Body of pancreas (tissue), 4 donors: ENCODE results near the gene RAF1. TPM values are rescaled to one million over a fixed set of nuclear protein-coding genes. Genes with fewer than 3 reads are reported as not detected.

Source experiments
- ATAC-seq: fragments of 150-250 bp; one replicate; pipeline ENCODE4 v1.9.1; 2016
- DNase-seq, 4 donors: peaks; one replicate each; pipeline ENCODE4 v3.0.0-alpha.2; 2019
- H3K27ac ChIP-seq, 4 donors: fragments of 200-600 bp; sonication (generic); 1 replicate in 3 of 4; 2 replicates in 1 of 4; pipeline versions ENCODE4 v1.5.1 to v1.6.1; 2016 to 2019; ENCODE audit warnings: mild to moderate bottlenecking in 1 of 4, mixed read lengths in 1 of 4, moderate library complexity in 1 of 4
- H3K27me3 ChIP-seq, 2 donors: fragments of 200-600 bp; sonication (generic); one replicate each; pipeline ENCODE4 v1.6.0; 2016; ENCODE audit warnings: mild to moderate bottlenecking in 1 of 2
- H3K36me3 ChIP-seq, 2 donors: fragments of 200-600 bp; sonication (generic); replicated peaks in 1 of 2; 2 replicates each; pipeline ENCODE4 v1.5.1; 2016; ENCODE audit warnings: low read depth in 2 of 2; ENCODE audit not compliant: insufficient read depth in 1 of 2
- H3K4me1 ChIP-seq: fragments of 200-600 bp; sonication (generic); one replicate; pipeline ENCODE4 v1.6.0; 2016
- H3K4me3 ChIP-seq, 2 donors: fragments of 200-600 bp; sonication (generic); 1 replicate in 1 of 2; 2 replicates in 1 of 2; pipeline ENCODE4 v1.5.1; 2016 to 2019
- H3K9me3 ChIP-seq, 3 donors: fragments of 200-600 bp; sonication (generic); 1 replicate in 2 of 3; 2 replicates in 1 of 3; pipeline ENCODE4 v1.5.1; 2016
- CTCF ChIP-seq, 7 experiments: fragments of 450-650 bp in 4 of 7; fragments of 200-600 bp in 3 of 7; sonication (generic) in 3 of 7; IDR thresholded peaks; one replicate each; pipeline ENCODE4 v1.5.1; 2016 to 2019; ENCODE audit warnings: antibody characterized with exemption in 7 of 7
- POLR2A ChIP-seq, 3 donors: fragments of 450-650 bp; IDR thresholded peaks; one replicate each; pipeline ENCODE4 v1.6.1; 2016; ENCODE audit warnings: antibody characterized with exemption in 3 of 3, mild to moderate bottlenecking in 2 of 3
- WGBS, 2 donors: methylation state at CpG; one replicate each; pipeline ENCODE4 v1.1.5; 2017; 5-methylcytosine and 5-hydroxymethylcytosine counted together
- intact Hi-C: fragments of 100-400 bp; cut with DNase I; formaldehyde crosslinking; loops from one replicate; pipeline ENCODE4 v1.15.1; 2023
- total RNA-seq, 2 donors: library from RNA; depleted of rRNA; stranded (reverse); fragments of >200 nt; gene quantifications; one replicate each; pipeline ENCODE4 v1.1.0, GENCODE V29; 2016

RAF1 gene
- total RNA-seq, 2 donors from 2014 or later: 52.1 to 53.7 TPM

- no peak for TF ChIP-seq CTCF (IDR thresholded peaks at IDR 0.05)
- TF ChIP-seq POLR2A (IDR thresholded peaks at IDR 0.05): no peak
- intact Hi-C loops: no loop called here
These were observed 43.5 kb upstream of the RAF1 start for GRCh38 chr3:12707449-12707848.

GRCh38 chr3:12706504-12707253, 42.8 kb upstream of the RAF1 start:
- no peaks in the 10 kb centered on the region for H3K36me3 ChIP-seq
- 75 to 86% methylated on average over 2 of the region's 2 CpGs for WGBS, 2 donors
- intact Hi-C loops: no loop called here

More at GRCh38 chr3:12707449-12707848, 43.5 kb upstream of the RAF1 start:
- Histone ChIP-seq H3K9me3 (no peaks in the 10 kb centered on the region), H3K36me3 (no peaks in the 10 kb centered on the region), H3K4me1 (no peaks in the 10 kb centered on the region), H3K27ac (no peak overlapping the region), H3K4me3 (no peak overlapping the region), H3K27me3 (no peaks in the 10 kb centered on the region)
- DNase-seq (no peak), ATAC-seq (no peak)
- 91 to 95% methylated on average over 2 of the region's 2 CpGs for WGBS, 2 donors

GRCh38 chr3:12705981-12706380, 42.1 kb upstream of the RAF1 start:
- H3K9me3 ChIP-seq: no peaks in the 10 kb centered on the region

More at GRCh38 chr3:12706504-12707253, 42.8 kb upstream of the RAF1 start:
- Histone ChIP-seq H3K4me1 (no peaks in the 10 kb centered on the region), H3K9me3 (no peaks in the 10 kb centered on the region), H3K4me3 (no peak overlapping the region), H3K27me3 (no peaks in the 10 kb centered on the region), H3K27ac (no peak overlapping the region)
- TF ChIP-seq CTCF (IDR thresholded peaks at IDR 0.05) (peak; percentile 20 to 78 (median 56)), POLR2A (IDR thresholded peaks at IDR 0.05) (peak in 1 of 3 donors; percentile 6)
- ATAC-seq (peak; percentile 81), DNase-seq (peak; percentile 54 to 68 (median 60))

GRCh38 chr3:12705374-12705926, 41.5 kb upstream of the RAF1 start:
- intact Hi-C loops: no loop called here
- Histone ChIP-seq H3K4me3 (no peak overlapping the region), H3K27ac (no peak overlapping the region), H3K27me3 (no peaks in the 10 kb centered on the region), H3K36me3 (no peaks in the 10 kb centered on the region), H3K9me3 (no peaks in the 10 kb centered on the region), H3K4me1 (no peaks in the 10 kb centered on the region)
- no peak for TF ChIP-seq CTCF (IDR thresholded peaks at IDR 0.05)
- no peak for TF ChIP-seq POLR2A (IDR thresholded peaks at IDR 0.05)
- no peak for DNase-seq
- 83 to 90% methylated on average over 6 of the region's 6 CpGs for WGBS, 2 donors
- no peak for ATAC-seq

More at GRCh38 chr3:12705981-12706380, 42.1 kb upstream of the RAF1 start:
- Histone ChIP-seq H3K4me3 (no peak overlapping the region), H3K4me1 (no peaks in the 10 kb centered on the region), H3K36me3 (no peaks in the 10 kb centered on the region), H3K27me3 (no peaks in the 10 kb centered on the region), H3K27ac (no peak overlapping the region)
- intact Hi-C loops: no loop called here
- TF ChIP-seq POLR2A (IDR thresholded peaks at IDR 0.05) (no peak), CTCF (IDR thresholded peaks at IDR 0.05) (no peak)
- no peak for DNase-seq
- no peak for ATAC-seq
- WGBS, 2 donors: 56 to 65% methylated on average over 1 of the region's 1 CpG
